GM18867 (cell line): ENCODE measurements around the gene BZW1.

Experiments
- ATAC-seq: cut with Tn5 transposase; IDR thresholded peaks from one replicate; pipeline ENCODE4 v1.9.1; 2021; ENCODE audit warnings: mild to moderate bottlenecking, moderate library complexity; ENCODE audit not compliant: unreplicated experiment

The BZW1 gene

DNA sequence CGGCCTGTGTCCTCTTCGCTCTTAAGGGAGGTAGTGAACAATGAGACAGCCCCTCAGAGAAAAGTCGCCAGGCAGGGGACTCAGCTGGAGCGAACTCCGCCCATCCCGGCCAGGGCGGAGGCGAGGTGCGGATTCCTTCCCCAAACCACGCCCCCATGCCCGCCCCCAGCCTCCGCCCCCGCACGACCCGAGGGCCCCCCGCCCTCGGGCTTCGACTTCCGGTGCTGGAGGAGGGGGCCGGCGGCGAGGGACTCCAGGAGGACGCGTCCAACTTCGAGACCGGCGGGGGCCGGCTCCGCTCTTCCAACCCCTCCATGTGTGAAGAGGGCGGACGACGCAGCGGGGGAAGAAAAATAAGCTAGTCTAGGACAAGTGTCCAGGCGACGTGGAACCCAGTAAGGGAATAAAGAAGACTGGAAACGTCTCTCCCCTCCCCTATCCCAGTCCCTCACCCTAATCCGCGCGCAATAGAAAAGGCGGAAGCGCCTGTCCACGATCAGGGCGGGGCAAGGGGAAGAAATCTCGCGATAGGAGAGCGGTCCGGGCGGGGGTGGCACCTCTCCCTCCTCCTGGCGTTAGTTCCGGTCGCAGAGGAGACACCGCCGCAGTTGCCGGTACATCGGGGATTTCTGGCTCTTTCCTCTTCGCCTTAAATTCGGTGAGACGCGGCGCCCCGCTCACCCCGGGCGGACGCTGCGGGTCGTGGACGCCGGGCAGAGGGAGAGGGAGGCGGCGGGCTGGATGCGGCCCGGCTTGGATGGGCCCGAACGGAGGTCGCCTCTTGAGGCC, at the start of gene BZW1:
TSS of gene BZW1 (plus strand) at position 578 of the 789 bp plus-strand sequence. CDS start 1,308 bp downstream, outside the sequence.
- peak; percentile 80 for ATAC-seq

DNA sequence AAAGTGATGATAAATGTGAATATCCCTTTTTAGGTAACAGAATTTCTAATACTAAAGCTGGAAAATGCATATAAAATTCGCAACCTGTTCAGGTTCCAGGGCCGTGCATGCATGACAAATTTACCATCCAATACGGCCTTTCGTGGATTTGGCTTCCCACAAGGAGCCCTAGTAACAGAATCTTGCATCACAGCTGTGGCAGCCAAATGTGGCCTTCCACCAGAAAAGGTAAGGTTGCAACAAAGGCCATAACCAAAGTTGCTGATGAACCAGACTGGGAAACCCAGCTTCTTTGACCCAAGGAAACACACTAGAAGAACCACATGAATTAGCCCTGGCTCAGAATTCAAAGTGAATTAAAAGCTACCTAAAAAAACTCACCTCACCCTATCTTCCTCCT, 49.6 kb upstream of the BZW1 start:
- no peak for ATAC-seq

DNA sequence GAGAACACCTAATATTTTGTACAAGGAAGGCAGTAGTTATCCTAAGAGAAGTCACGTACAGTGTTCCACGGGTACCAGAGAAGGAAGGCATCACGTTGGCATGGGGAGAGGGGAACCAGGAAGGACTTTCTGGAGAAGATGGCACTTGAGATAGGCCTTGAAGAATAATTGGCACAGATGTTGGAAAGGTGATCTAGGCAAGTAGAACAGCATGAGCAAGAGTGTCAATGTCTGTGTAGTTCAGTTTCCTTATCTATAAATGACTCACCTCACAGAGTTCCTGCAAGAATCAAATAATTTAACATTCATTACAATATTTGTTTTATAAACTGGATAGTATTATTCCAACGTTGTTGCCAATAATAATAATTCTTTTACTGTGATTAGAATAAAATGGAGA, 48.3 kb upstream of the BZW1 start:
- no peak for ATAC-seq

DNA sequence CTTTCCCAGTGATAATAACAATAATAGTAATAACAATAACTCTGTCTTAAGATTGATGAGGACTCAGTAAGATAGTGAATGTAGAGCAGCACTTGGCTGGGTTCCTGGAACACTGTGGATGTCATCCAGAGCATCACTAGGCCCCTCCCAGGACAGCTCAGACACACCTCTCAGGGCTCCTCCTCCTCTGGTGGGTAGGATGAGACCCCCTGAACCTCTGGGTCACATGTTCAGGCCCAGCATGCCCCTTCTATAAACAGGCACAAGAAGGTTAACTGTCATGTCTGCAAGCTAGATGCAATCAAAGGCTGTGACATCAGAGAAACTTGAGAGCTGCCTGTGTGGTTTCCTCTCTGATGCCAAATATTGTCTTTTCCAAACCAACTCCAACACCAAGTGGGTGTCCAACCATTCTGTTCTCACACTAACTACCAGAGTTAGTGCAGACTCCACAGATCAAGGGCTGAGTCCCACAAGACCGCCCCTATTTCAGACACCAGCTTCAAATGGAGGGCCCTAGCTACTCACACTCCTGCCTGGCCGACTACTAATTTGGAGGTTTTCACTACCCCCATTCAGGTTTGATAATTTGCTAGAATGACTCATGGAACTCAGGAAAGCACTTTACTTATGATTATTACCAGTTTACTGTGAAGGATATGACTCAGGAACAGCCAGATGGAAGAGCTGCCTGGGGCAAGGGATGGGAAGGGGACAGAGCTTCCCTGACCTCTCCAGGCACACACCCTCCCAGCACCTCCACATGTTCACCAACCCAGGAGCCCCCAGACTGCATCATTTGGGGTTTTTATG, 46.4 kb upstream of the BZW1 start:
- no peak for ATAC-seq

DNA sequence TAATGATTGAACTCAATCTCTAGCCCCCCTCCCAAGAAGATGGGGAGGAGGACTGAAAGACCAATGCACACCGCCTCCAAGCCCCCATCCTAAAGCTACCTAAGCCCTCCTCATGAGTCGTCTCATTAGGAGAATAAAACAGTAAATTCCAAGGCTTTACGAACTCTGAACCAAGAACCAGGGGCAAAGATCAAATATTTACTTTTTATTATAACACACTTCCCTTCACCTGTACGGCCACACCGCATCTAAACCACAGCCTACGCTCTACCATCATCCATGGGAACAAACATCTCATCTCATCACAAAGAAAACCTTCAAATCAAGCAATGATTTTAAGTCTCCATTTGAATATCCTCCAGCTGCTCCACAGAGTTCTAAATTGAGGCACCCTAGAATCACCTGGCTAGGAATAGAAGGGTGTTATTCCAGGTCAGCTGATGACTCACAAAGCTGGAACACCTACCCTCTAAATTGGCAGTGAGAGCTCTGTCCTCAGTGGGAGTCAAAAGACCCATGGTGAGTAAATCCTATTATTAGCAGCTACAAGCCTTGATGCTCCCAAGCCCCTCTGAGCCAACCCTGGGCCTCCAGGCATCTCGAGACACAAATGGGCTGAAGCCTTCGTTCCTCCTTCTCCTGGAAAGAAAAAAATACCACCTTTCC, 45.6 kb upstream of the BZW1 start:
- no peak for ATAC-seq

DNA sequence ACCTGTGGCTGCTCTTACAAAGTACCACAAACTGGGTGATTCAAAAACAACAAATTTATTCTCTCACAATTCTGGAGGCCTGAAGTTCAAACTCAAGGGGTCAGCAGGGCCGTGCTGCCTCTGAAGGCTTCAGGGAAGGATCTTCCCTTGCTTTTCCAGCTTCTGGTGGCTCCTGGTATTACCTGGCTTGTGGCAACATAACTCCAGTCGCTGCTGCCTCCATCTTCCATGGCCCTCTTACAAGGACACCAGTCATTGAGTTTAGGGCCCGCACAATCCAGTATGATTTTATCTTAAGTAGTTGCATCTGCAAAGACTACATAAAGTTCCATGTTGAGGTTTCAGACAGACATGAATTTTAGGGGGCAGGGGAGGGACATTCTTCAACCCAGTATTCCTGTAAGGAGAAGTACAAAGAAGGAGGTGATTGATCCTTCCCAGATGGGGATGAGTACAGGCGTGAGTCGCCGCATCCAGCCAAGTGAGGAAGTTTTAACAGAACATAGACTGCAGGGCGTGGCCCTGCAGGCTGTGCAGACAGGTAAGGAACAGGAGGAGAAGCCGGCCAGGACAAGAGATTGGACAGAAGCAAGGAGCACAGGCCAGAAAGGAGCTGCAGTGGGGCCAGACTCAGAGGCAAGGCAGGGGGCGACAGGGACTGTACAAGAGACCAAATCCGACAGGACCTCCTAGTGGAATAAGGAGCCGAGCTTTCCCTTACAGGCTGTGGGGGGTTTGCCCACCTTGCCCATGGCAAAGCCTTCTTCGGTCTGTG, 44.4 kb upstream of the BZW1 start:
- ATAC-seq, result no peak

DNA sequence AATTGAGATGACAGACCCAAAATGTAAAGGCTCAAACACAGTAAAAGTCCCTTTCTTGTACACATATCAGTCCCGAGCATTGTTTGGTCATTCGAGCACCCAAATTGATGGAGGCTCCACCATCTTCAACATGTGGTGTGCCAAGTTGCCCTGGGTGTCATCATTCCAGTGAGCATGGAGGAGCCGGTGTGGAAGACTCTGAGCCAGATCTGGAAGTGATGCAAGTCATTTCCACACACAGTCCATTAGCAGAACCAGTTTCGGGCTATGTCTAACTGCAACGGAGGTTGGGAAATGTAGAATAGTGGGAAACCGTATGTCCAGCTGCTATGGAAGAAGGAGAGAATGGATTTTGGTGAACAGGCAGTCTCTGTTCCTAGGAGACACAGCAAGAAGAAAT, 40.9 kb upstream of the BZW1 start:
- no peak for ATAC-seq

DNA sequence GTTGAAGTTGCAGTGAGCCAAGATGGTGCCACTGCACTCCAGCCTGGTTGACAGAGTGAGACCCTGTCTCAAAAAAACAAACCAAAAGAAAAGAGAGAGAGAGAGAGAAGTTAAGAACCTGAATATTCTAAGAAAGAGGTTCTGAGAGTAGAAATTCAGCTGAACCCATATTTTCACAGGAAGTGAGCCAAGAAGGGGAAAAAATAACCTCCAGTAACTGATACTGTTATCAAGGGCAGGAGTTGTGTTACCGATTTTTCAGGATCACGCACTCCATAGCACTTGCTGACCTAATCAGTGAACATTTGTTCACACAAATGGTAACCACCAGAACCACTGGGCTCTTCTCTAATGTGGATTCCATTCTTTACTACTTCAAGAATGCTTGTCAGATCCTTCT, 39.1 kb upstream of the BZW1 start:
- no peak for ATAC-seq

DNA sequence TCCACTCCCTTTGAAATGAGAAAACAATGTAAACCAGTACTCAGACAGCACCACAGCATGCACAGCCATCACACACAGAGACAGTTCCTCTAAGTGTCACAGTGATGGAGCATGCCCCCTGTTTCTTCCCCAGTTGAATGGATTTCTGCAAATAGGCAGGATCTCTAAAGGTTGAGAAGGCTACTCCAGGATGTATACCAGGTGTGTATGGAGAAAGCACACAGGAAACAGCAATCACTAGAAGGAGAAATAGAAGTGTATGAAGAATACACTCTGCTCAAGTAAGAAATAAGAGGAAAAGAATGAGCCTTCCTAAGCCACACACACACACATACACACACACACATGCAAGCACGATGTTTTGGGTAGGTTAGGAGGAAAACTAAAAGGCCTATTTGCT, 38.6 kb upstream of the BZW1 start:
- ATAC-seq, result no peak

DNA sequence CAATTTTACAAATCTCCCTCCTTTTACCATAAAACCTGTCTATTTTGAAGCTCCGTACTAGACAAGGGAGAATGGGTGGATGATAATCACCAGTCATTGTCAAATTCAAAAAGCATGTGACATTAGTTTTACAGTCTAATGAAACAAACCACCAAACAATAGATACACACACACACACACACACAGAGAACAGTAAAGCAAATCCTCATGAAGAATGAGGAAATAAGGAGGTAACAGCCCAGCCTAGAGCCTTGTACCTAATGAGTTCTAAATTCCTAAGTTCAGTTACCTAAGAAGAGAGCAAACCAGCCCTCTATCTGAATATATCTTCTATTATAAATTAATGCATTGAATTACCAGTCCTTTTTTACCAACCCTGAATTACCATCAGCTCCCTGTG, 36.8 kb upstream of the BZW1 start:
- no peak for ATAC-seq

DNA sequence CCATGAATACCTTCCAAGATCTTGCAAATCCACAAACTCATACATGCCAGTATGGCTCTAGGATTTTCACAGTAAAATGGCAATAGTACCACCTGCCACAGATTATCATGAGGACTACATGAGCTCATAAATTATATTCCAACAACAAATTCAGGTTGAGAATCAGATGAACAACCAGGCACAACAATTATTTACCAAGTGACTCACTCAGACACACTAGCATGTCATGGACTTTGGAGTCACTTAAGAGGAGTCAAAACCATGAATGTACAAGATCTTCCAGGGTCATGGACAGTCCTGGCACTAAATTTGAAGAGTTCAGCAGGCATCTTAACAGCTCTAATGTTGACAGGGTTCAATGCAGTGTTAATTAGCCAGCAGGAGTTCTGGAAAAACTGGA, 34.4 kb upstream of the BZW1 start:
- ATAC-seq, result no peak

DNA sequence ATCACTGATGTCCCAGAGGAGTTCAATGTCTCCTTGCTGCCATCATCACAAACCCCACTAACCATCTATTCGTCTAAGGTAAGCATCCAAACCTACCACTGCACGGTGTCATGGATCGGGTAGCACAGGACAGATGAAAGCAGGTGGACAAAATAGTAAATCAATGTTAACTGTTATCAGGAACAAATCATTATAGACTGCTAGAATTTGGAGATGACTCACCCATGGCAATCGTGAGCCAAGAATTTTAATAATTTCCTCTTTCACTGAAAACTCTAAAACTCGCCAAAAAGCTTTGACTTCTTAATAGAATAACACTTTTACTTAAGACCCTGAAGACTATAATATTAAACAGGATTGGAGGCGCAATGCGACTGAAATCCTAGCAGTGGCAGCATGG, 33.7 kb upstream of the BZW1 start:
- ATAC-seq, result no peak

DNA sequence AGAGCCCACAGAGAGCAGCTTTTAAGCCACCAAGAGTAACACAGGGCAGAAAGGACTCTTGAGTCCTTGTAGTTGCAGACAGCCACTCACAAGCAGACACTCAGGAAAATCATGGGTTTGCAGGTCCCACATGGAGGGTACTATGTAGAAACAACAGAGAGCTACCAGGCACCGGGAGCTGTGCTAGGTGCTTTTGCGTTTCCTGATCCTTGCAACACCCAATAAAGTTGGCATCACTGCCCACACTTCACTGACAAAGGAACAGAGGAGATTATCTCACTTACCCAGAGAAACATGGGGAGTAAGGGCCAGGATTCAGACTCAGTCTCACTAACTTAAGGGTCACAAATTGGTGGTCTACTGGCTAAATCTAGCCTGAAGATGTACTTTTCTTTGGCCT, 32.5 kb upstream of the BZW1 start:
- ATAC-seq, result no peak

DNA sequence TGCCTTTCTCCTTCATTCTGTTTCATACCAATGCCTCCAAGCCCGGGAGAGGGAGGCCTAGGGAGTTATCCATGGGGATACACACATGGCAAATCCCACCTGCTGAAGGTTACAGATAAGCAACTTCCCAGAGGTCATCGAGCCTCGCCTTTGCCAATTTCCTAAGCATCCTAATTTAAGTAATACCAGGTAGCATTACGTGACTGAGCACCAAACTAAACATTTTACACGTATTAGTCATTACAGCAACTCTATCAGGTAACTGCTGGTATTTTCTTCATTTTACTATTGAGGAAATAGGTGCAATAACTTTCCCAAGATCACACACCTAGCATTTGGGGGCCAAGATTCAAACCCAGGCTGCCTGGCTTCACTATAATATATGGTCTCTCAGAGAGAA, 30.1 kb upstream of the BZW1 start:
- ATAC-seq, result no peak

DNA sequence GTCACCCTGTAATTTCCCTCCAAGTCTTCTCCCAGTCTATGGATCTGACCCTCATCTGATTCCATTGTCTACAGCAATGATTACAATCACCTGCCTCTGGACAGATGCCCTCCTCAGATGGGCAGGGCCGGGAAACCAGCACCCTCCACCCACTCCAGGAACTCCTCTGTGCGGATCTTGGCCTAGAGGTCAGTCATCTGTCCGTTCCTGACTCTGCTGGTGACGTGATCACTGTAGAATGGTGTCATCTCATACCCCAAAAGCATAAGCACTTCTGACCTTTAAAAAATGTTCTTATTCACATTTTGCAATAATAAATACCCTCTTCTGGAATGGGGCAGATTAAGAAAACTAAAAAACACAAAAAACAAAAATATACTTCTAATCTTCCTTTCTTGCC, 29.5 kb upstream of the BZW1 start:
- ATAC-seq, result no peak

DNA sequence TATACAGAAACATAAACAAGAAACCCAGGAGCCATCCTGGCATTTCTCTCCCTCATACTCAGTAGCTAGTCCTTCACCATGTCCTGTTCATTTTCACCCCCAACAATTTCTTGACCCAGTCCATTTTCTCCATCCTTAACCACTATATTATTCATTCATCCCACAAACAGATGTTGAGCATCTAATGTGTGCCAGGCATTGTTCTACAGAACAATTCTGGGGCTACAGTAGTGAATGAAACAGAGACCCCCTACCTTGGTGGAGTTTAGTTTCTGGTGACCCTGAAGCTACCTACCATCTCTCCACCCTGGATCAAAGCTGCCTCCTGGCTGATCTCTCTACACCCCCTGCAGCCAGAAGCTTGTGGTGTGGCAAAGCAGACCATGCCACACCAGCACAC, 27.5 kb upstream of the BZW1 start:
- no peak for ATAC-seq

DNA sequence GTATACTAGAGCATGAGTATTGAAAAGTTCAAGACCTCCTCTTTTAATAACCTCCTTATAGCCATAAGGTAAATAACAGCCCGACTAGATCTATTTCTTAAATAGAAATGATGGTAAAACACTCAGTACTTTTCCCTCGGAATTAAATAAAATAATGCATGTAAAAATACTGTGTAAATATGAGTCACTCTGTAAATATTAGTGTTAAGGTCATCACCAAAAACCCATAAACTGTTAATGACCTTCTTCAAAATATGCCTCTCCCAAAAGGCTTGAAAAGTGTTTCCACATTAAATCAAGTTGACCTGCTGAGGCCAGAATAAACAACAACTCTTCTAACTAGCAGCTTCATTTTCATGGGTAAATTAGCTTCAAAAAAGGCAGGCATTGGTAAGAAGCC, 25.3 kb upstream of the BZW1 start:
- ATAC-seq, result no peak

DNA sequence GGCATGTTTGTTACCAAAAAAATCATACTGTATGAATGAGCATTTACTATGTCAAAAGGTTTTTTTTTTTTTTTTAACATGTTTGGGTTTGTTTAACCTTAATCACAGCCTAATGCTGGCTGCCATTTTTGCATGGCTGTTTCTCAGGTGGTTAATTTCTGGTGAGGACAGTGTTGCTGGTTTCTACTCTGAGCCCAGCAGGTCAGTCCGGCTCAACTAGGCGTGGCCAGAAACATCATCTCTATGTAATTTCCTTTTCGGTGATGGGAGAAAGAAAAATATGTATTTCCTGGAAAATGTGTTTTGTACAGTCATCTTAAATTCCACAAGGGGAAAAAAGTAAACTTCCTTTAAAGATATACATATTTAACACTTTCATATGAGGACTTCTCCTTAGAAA, 24.9 kb upstream of the BZW1 start:
- no peak for ATAC-seq

DNA sequence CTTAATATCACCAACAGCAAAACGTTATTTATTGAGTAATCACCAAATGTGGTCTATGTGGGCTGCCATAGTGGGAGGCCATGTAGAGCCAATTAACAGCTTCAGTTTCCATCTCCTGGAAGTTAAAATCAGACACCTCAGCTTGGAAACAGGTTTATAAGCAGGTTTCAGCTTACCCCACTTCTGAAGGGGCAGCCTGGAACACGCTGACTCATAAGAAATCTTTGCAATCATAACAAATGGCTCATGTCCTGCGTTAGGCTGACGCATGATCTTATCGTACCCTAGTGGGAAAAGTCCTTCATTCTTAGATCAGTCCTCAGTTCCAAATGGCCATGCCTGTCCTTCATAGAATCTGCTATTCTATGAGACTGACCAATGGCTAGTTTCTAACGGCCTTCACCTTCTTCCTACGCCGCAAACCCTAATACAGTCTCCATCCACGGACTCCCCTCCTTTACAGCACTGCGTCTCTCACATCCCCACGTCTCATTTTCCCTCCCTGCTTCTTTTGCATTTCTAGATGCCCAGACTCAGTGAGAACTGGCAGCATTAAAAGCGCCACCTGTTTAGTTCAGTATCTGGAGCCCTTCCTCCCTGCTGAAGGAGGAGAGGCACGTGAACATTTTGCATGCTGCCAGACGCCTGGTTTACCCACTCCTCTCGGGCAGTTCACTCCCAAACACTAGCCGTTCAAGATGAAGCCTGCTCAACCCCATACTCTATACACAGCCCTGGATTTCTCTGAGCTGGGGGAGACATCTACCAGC, 24.2 kb upstream of the BZW1 start:
- ATAC-seq, result no peak

DNA sequence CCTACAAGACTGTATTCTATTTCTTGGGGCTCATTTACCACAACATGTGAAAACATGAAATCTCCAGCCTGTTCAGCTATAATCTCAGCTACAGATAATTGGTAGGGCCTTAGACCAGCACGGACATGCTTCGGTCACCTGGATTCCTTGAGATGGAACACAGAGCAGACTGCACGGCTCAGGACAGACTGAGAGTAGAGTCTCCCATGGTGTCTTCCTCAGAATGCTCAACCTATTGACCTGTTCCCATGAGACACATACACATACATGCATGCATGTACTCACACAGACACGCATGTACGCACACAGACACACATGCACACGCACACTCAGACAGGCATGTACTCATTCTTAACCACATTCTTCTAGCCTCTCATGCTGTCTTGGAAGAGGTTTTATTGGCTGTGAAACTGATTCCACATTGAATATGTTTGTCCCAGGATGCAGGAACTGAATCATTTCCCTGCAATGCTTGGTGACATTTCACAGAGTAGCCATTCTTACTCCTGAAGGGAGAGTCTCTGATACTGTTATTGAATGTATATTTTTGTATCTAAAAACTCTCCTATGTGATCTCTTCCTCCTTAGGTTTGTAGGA, 23.5 kb upstream of the BZW1 start:
- no peak for ATAC-seq
